Stimulated activated CD4-positive, alpha-beta T cell treated with anti-CD3 and anti-CD28 coated beads, Interleukin-1b, Interleukin-23, amount 100 ng/mL, for 1 hour (primary cell): ENCODE measurements around the gene KAZN.

ENCODE experiments used
- DNase-seq, 2 donors: peaks; one replicate each; pipeline ENCODE4 v3.0.0-alpha.2; 2020; ENCODE audit warnings: low read depth in 2 of 2

Gene KAZN

GRCh38 chr1:14825396-14825795, 226.9 kb downstream of the KAZN start:
- DNase-seq: no peak

GRCh38 chr1:14826172-14826636, 227.7 kb downstream of the KAZN start:
- DNase-seq: no peak

- DNase-seq: no peak
Observed at GRCh38 chr1:14826731-14827326, 228.3 kb downstream of the KAZN start.

GRCh38 chr1:14827870-14828269, 229.4 kb downstream of the KAZN start:
- no peak for DNase-seq

GRCh38 chr1:14828665-14829064, 230.2 kb downstream of the KAZN start:
- DNase-seq: no peak

- DNase-seq: no peak
Observed at GRCh38 chr1:14835725-14836124, 237.2 kb downstream of the KAZN start.

GRCh38 chr1:14836426-14837140, 238.1 kb downstream of the KAZN start:
- DNase-seq: no peak

GRCh38 chr1:14840374-14840773, 241.9 kb downstream of the KAZN start:
- DNase-seq: no peak

- no peak for DNase-seq
Observed at GRCh38 chr1:14841456-14841855, 243.0 kb downstream of the KAZN start.

GRCh38 chr1:14841951-14842350, 243.5 kb downstream of the KAZN start:
- DNase-seq: no peak

GRCh38 chr1:14842361-14842760, 243.9 kb downstream of the KAZN start:
- no peak for DNase-seq

GRCh38 chr1:14842891-14843290, 244.4 kb downstream of the KAZN start:
- no peak for DNase-seq

GRCh38 chr1:14843525-14843924, 245.0 kb downstream of the KAZN start:
- no peak for DNase-seq

- no peak for DNase-seq
Observed at GRCh38 chr1:14844356-14844755, 245.9 kb downstream of the KAZN start.

GRCh38 chr1:14844923-14845617, 246.6 kb downstream of the KAZN start:
- DNase-seq: no peak

- no peak for DNase-seq
Observed at GRCh38 chr1:14845851-14846250, 247.4 kb downstream of the KAZN start.

- no peak for DNase-seq
Observed at GRCh38 chr1:14846688-14847087, 248.2 kb downstream of the KAZN start.

- no peak for DNase-seq
Observed at GRCh38 chr1:14848203-14848602, 249.7 kb downstream of the KAZN start.

GRCh38 chr1:14848625-14849024, 250.1 kb downstream of the KAZN start:
- no peak for DNase-seq

GRCh38 chr1:14849038-14849437, 250.6 kb downstream of the KAZN start:
- no peak for DNase-seq

- no peak for DNase-seq
Observed at GRCh38 chr1:14850563-14850962, 252.1 kb downstream of the KAZN start.

GRCh38 chr1:14851760-14852159, 253.3 kb downstream of the KAZN start:
- no peak for DNase-seq

- no peak for DNase-seq
Observed at GRCh38 chr1:14852291-14852690, 253.8 kb downstream of the KAZN start.
